SU-DHL-6 (cell line): Measurements from ENCODE around the gene CCDC66.
"Not testable (repeated sequence)": the region's sequence is repeated elsewhere in the genome, so short reads cannot be mapped to it uniquely, and the experiment has no call there.

Experiments used
- CTCF ChIP-seq: fragments of 200-600 bp; sonication (generic); IDR thresholded peaks from one replicate; pipeline ENCODE4 v1.5.1; 2017; ENCODE audit warnings: antibody characterized with exemption, mild to moderate bottlenecking, low read length, moderate library complexity; ENCODE audit not compliant: insufficient read depth, poor library complexity, severe bottlenecking
- EZH2phosphoT487 ChIP-seq: fragments of 200-600 bp; sonication (generic), shearing (Covaris generic); conservative IDR thresholded peaks from 2 replicates; pipeline ENCODE4 v1.6.1; 2018; ENCODE audit warnings: mild to moderate bottlenecking, antibody characterized with exemption, low read length, moderate library complexity, mixed read lengths

- TF ChIP-seq CTCF, EZH2phosphoT487: not testable (repeated sequence)
These were observed 27.3 kb downstream of the CCDC66 start for GRCh38 chr3:56584275-56584674.
